Keratinocyte (primary cell): Measurements from ENCODE around the gene KCTD17.

Experiments
- EZH2 ChIP-seq: IDR thresholded peaks from one replicate; pipeline ENCODE4 v1.6.1; 2012; ENCODE audit warnings: inconsistent platforms, mild to moderate bottlenecking, low read length, moderate library complexity
- TF ChIP-seq, protein P1 (sequence below), 3 experiments: IDR thresholded peaks in 1 of 3; conservative IDR thresholded peaks in 1 of 3; optimal IDR thresholded peaks in 1 of 3; 2 replicates in 2 of 3; 3 replicates in 1 of 3; pipeline versions ENCODE3 to v1.5.1; 2011; ENCODE audit warnings: low read length in 3 of 3, mild to moderate bottlenecking in 3 of 3, moderate library complexity in 2 of 3, control low read depth in 1 of 3, inconsistent platforms in 1 of 3; ENCODE audit not compliant: insufficient read depth in 2 of 3; ENCODE audit errors: extremely low read depth in 1 of 3

DNA sequence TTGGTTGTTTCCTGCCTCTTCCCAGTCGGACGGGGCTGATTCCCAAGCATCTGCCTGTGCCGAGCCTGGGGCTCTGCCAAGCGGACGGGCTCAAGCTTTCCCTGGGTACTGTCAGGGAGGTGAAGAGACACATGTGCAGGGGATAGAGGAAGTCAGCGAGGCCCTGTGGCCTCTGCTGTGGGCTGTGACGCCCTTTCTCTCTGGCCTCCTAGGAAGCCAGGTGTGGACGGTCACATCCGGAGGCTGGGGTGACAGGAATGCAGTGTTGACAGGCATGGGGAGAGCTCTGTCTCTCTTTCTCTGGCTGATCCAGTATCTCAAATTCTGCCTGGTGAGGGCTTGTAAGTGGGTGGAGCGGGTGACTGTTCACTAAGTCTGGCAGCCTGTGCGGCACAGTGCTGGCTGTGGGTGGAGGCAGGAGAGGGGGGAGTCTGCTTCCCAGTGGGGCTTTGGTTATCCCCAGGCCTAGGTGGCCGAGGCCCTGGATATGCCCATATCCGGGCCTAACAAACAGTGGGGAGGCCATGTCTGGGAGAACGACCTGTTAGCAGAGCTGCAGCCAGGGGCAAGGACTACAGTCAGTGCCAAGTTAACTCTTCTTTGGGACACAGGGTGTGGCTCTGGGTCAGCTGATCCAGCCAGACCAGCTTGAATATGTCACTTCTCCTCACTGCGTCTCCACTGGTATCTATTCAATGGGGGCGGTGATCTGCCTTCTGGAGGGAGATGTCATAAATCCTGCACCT, 1.9 kb downstream of the KCTD17 start:
- TF ChIP-seq, protein P1, sequence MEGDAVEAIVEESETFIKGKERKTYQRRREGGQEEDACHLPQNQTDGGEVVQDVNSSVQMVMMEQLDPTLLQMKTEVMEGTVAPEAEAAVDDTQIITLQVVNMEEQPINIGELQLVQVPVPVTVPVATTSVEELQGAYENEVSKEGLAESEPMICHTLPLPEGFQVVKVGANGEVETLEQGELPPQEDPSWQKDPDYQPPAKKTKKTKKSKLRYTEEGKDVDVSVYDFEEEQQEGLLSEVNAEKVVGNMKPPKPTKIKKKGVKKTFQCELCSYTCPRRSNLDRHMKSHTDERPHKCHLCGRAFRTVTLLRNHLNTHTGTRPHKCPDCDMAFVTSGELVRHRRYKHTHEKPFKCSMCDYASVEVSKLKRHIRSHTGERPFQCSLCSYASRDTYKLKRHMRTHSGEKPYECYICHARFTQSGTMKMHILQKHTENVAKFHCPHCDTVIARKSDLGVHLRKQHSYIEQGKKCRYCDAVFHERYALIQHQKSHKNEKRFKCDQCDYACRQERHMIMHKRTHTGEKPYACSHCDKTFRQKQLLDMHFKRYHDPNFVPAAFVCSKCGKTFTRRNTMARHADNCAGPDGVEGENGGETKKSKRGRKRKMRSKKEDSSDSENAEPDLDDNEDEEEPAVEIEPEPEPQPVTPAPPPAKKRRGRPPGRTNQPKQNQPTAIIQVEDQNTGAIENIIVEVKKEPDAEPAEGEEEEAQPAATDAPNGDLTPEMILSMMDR (optimal IDR thresholded peaks at IDR 0.05 in 1 of 3, IDR thresholded peaks at IDR 0.05 in 1 of 3, conservative IDR thresholded peaks at IDR 0.05 in 1 of 3; ENCODE audit: extremely low read depth in 1 of 3, insufficient read depth in 2 of 3, low read length in 3 of 3): no peak
- no peak for TF ChIP-seq EZH2
